GM06990 (cell line): ENCODE measurements around the gene ZNF700.
"Not testable (repeated sequence)": the region's sequence is repeated elsewhere in the genome, so short reads cannot be mapped to it uniquely, and the experiment has no call there.

ENCODE experiments used
- DNase-seq: peaks from one replicate; pipeline ENCODE4 v3.0.0-alpha.2; 2011; ENCODE audit not compliant: insufficient read length; ENCODE audit errors: extremely low read depth
- H3K27me3 ChIP-seq: replicated peaks from 2 replicates; pipeline ENCODE4 v1.6.0; 2011; ENCODE audit warnings: low read length; ENCODE audit not compliant: control insufficient read depth, insufficient read depth
- H3K36me3 ChIP-seq: 2 replicates; pipeline ENCODE4 v1.5.1; 2011; ENCODE audit warnings: low read length; ENCODE audit not compliant: control insufficient read depth, insufficient read depth
- H3K4me3 ChIP-seq: replicated peaks from 2 replicates; pipeline ENCODE4 v1.5.1; 2011; ENCODE audit warnings: low read depth, mild to moderate bottlenecking, control low read depth, low read length
- CTCF ChIP-seq: IDR thresholded peaks from 2 replicates; pipeline ENCODE4 v1.5.1; 2011; ENCODE audit warnings: low read length, control low read depth, mild to moderate bottlenecking, inconsistent platforms; ENCODE audit not compliant: insufficient read depth, poor library complexity, severe bottlenecking

ZNF700 gene

DNA sequence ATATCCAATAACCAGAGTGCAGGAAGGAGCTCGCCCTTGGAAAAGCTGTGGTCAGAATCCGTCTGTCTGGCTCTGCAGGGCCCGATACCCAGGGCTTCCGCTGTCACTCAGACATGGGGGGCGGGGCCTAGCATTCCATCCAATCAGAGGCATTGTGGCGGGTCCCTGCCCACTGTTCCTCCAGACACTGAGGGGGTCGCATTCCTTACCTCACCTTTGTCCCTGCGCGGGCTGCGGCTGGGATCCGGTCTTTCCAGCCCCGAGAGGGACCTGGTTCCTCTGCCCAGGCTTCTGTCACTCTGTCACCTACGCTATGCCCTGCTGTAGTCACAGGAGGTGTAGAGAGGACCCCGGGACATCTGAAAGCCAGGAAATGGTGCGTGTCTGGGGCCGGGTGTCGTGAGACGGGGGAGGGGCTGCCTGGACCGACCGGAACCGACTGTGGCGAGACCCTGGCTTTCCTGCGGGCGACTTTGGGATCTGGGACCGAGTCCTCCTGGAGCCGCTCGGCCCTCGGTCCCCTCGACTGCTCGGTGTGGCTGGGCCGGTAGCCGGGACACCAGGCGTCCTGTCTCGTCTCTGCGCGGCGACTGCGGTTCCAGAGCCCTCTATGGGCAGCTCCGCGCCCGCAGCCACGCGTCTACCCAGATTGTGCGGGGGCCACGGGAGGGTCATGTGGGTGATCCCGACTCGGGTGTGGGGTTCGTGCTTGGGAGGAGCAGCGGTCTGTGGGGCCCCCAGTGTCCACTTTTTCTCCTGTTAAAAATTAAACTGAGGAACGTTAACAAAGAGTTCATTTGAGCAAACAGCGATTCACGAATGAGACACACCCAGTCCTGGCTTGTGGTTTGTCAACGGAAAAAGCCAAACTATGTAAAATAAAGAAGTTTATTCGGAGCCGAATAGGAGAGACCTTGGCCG lies 37.0 kb upstream of the ZNF700 start, which contains the start of gene ZNF69:
ZNF69 (plus strand) TSS at position 172 of the 921 bp plus-strand sequence; CDS start at position 314, 142 bp downstream.
- peak within 1 kb of the TSS; percentile 79 for H3K4me3 ChIP-seq
- no peaks in the 10 kb centered on the region for H3K27me3 ChIP-seq
- H3K36me3 ChIP-seq = no peaks in the 10 kb centered on the region
- TF ChIP-seq CTCF = peak; percentile 26
- DNase-seq = peak; percentile 70

DNA sequence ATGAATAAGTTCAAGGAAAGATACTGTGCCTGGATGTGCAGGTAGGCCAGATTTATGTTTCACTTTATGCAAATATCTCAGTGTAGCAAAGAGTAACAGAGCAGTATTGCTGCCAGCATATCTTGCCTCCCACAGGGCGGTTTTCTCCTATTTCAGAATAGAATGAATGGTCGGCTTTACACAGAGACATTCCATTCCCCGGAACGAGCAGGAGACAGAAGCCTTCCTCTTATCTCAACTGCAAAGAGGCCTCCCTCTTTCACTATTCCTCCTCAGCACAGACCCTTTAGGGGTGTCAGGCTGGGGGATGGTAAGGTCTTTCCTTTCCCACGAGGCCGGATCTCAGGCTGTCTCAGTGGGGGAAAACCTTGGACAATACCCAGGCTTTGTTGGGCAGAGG lies 35.0 kb upstream of the ZNF700 start:
- H3K4me3 ChIP-seq, H3K36me3 ChIP-seq, H3K27me3 ChIP-seq, DNase-seq: not testable (repeated sequence)

DNA sequence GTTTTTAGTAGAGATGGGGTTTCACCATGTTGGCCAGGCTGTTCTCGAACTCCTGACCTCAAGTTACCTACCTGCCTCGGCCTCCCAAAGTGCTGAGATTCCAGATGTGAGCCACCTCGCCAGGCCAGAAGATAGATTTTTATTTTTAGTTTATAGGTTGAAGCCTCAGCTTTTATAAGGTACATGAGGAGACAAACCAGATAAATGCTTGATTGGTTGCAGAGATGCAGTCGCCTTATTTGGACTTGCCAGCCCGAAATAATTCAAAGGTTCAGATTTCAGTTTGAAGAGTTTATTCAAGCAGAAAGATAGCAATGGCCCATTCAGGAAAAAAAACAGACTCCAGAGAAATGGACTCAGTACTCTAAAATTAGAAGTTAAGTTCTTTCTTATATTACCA lies 34.3 kb upstream of the ZNF700 start:
- no peak overlapping the region for H3K4me3 ChIP-seq

DNA sequence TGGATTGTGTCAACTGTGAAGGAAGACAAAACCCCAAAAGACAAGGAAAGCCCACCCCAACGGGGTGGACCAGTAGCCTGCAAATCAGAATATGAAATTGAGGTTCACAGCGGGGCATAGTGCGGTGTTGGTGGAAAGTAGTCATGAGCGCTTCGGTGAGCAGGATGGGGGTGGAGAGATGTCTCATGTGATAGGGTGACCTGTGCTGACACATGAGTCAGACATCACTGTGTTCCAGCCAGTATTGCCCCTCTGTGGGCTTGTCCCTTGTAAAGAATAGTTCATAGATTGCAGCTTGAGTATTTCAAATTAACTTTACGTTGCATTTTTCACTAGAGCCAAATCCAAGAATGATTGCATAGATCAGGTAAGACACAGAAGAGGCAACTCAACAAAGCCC lies 30.1 kb upstream of the ZNF700 start:
- no peak overlapping the region for H3K4me3 ChIP-seq

More for the DNA sequence above, 34.3 kb upstream of the ZNF700 start:
- TF ChIP-seq CTCF = no peak
- H3K27me3 ChIP-seq = no peaks in the 10 kb centered on the region
- no peak for DNase-seq
- H3K36me3 ChIP-seq = no peaks in the 10 kb centered on the region

GRCh38 chr19:11902228-11902627 lies 22.7 kb upstream of the ZNF700 start:
- Histone ChIP-seq H3K36me3 (no peaks in the 10 kb centered on the region), H3K27me3 (no peaks in the 10 kb centered on the region), H3K4me3 (no peak overlapping the region)
- DNase-seq = no peak
- TF ChIP-seq CTCF = no peak

More for the DNA sequence above, 30.1 kb upstream of the ZNF700 start:
- no peak for DNase-seq
- H3K27me3 ChIP-seq = no peaks in the 10 kb centered on the region
- TF ChIP-seq CTCF = no peak
- no peaks in the 10 kb centered on the region for H3K36me3 ChIP-seq

GRCh38 chr19:11905928-11906327 lies 19.0 kb upstream of the ZNF700 start:
- DNase-seq = no peak
- Histone ChIP-seq H3K27me3 (no peaks in the 10 kb centered on the region), H3K4me3 (no peak overlapping the region), H3K36me3 (no peaks in the 10 kb centered on the region)
- no peak for TF ChIP-seq CTCF

GRCh38 chr19:11911937-11912336 lies 13.0 kb upstream of the ZNF700 start:
- H3K36me3 ChIP-seq, H3K27me3 ChIP-seq, DNase-seq, H3K4me3 ChIP-seq: not testable (repeated sequence)

GRCh38 chr19:11914417-11915051 lies 10.4 kb upstream of the ZNF700 start:
- not testable (repeated sequence) for DNase-seq, H3K27me3 ChIP-seq, H3K36me3 ChIP-seq, H3K4me3 ChIP-seq
